Hematopoietic multipotent progenitor cell treated with erythropoietin and hydrocortisone succinate and interleukin-3 and kit ligand, for 15 days (in vitro differentiated cells): Measurements from ENCODE around the gene INF2.

Experiments used
- DNase-seq: peaks from one replicate; pipeline ENCODE4 v3.0.0-alpha.2; 2015; ENCODE audit warnings: low spot score

The INF2 gene

DNA sequence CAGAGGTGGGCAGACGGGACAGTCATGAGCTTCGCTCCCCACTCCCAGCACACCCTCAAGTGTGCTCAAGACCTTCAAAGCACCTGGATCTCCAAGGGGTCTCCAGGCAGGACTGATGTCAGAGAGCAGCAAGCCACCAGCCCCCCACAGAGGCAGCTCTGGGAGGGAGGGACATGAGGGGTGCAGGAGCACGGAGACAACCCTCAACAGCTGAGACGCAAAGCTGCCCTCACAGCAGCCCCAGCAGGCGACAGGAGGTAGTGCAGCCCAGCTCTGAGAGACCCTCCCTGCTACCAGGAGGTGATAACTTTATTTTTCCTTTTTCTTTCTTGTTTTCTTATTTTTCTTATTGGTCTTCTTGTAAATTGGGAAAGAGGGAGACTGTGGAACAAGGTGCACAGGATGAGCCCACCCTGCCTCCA, 81.4 kb downstream of the INF2 start:
- no peak for DNase-seq

GRCh38 chr14:104771374-104771773, 82.0 kb downstream of the INF2 start:
- no peak for DNase-seq
